Measurements from ENCODE around the gene MPND. TPM values are rescaled to one million over a fixed set of nuclear protein-coding genes. Genes with fewer than 3 reads are reported as not detected.

The MPND gene
- total RNA-seq, 2 experiments from 2014 or later = 15.6 to 18.8 TPM

GRCh38 chr19:4374498-4375163, 31.3 kb downstream of the MPND start:
- H3K4me3 Mint-ChIP-seq = no peak overlapping the region
- H3K4me1 Mint-ChIP-seq = peaks cover 50% of the 10 kb centered on the region
- peaks cover 9% of the 10 kb centered on the region for H3K36me3 Mint-ChIP-seq
- H3K9me3 Mint-ChIP-seq = no peaks in the 10 kb centered on the region
- no peak overlapping the region for H3K27ac Mint-ChIP-seq
- no peaks in the 10 kb centered on the region for H3K27me3 Mint-ChIP-seq
- DNase-seq = no peak

- Mint-ChIP-seq H3K27me3 (no peaks in the 10 kb centered on the region), H3K4me3 (no peak overlapping the region), H3K4me1 (peaks cover 52% of the 10 kb centered on the region), H3K9me3 (no peaks in the 10 kb centered on the region), H3K27ac (no peak overlapping the region), H3K36me3 (peaks cover 11% of the 10 kb centered on the region)
- no peak for DNase-seq
Observed at GRCh38 chr19:4375164-4376027, 32.0 kb downstream of the MPND start.

- H3K9me3 Mint-ChIP-seq = no peaks in the 10 kb centered on the region
- no peak overlapping the region for H3K4me3 Mint-ChIP-seq
- DNase-seq = no peak
- H3K36me3 Mint-ChIP-seq = peaks cover 11% of the 10 kb centered on the region
- no peaks in the 10 kb centered on the region for H3K27me3 Mint-ChIP-seq
- peak overlapping the region; percentile 55 for H3K27ac Mint-ChIP-seq
- H3K4me1 Mint-ChIP-seq = peaks cover 52% of the 10 kb centered on the region
Observed at GRCh38 chr19:4376028-4376670, 32.8 kb downstream of the MPND start.

GRCh38 chr19:4376671-4376990, 33.3 kb downstream of the MPND start:
- DNase-seq = no peak
- Mint-ChIP-seq H3K4me3 (no peak overlapping the region), H3K9me3 (no peaks in the 10 kb centered on the region), H3K4me1 (peaks cover 55% of the 10 kb centered on the region), H3K27ac (no peak overlapping the region), H3K27me3 (no peaks in the 10 kb centered on the region), H3K36me3 (peaks cover 11% of the 10 kb centered on the region)

GRCh38 chr19:4376991-4377781, 33.8 kb downstream of the MPND start:
- Mint-ChIP-seq H3K36me3 (peaks cover 11% of the 10 kb centered on the region), H3K4me3 (no peak overlapping the region), H3K27ac (no peak overlapping the region), H3K4me1 (peaks cover 60% of the 10 kb centered on the region), H3K27me3 (no peaks in the 10 kb centered on the region), H3K9me3 (no peaks in the 10 kb centered on the region)
- DNase-seq = no peak

- H3K4me3 Mint-ChIP-seq = peak overlapping the region; percentile 84
- DNase-seq = no peak
- H3K27ac Mint-ChIP-seq = peak overlapping the region; percentile 85
- no peaks in the 10 kb centered on the region for H3K9me3 Mint-ChIP-seq
- H3K27me3 Mint-ChIP-seq = no peaks in the 10 kb centered on the region
- peaks cover 10% of the 10 kb centered on the region for H3K36me3 Mint-ChIP-seq
- H3K4me1 Mint-ChIP-seq = peaks cover 56% of the 10 kb centered on the region
Observed at GRCh38 chr19:4378886-4379285, 35.5 kb downstream of the MPND start.

GRCh38 chr19:4379383-4380253, 36.3 kb downstream of the MPND start:
- peak; percentile 55 for DNase-seq
- Mint-ChIP-seq H3K9me3 (no peaks in the 10 kb centered on the region), H3K27me3 (no peaks in the 10 kb centered on the region), H3K4me1 (peaks cover 54% of the 10 kb centered on the region), H3K36me3 (peaks cover 8% of the 10 kb centered on the region), H3K4me3 (peak overlapping the region; percentile 84), H3K27ac (peak overlapping the region; percentile 85)

GRCh38 chr19:4380254-4380727, 36.9 kb downstream of the MPND start:
- Mint-ChIP-seq H3K27ac (peak overlapping the region; percentile 85), H3K9me3 (no peaks in the 10 kb centered on the region), H3K36me3 (peaks cover 8% of the 10 kb centered on the region), H3K27me3 (no peaks in the 10 kb centered on the region), H3K4me3 (peak overlapping the region; percentile 84), H3K4me1 (peaks cover 56% of the 10 kb centered on the region)
- peak; percentile 58 for DNase-seq

- peaks cover 19% of the 10 kb centered on the region for H3K4me1 Mint-ChIP-seq
- H3K4me3 Mint-ChIP-seq = no peak overlapping the region
- no peaks in the 10 kb centered on the region for H3K27me3 Mint-ChIP-seq
- no peak overlapping the region for H3K27ac Mint-ChIP-seq
- no peak for DNase-seq
- no peaks in the 10 kb centered on the region for H3K36me3 Mint-ChIP-seq
- H3K9me3 Mint-ChIP-seq = no peaks in the 10 kb centered on the region
Observed at GRCh38 chr19:4385291-4386040, 42.1 kb downstream of the MPND start.

GRCh38 chr19:4386041-4386782, 42.9 kb downstream of the MPND start:
- Mint-ChIP-seq H3K36me3 (no peaks in the 10 kb centered on the region), H3K9me3 (no peaks in the 10 kb centered on the region), H3K4me3 (no peak overlapping the region)

GRCh38 chr19:4388337-4389063, 45.1 kb downstream of the MPND start:
- no peaks in the 10 kb centered on the region for H3K36me3 Mint-ChIP-seq
- no peak overlapping the region for H3K27ac Mint-ChIP-seq
- H3K27me3 Mint-ChIP-seq = no peaks in the 10 kb centered on the region
- no peak overlapping the region for H3K4me3 Mint-ChIP-seq
- DNase-seq = no peak
- H3K4me1 Mint-ChIP-seq = peaks cover 6% of the 10 kb centered on the region
- H3K9me3 Mint-ChIP-seq = no peaks in the 10 kb centered on the region

More at GRCh38 chr19:4386041-4386782, 42.9 kb downstream of the MPND start:
- H3K27ac Mint-ChIP-seq = no peak overlapping the region
- peaks cover 13% of the 10 kb centered on the region for H3K4me1 Mint-ChIP-seq
- DNase-seq = no peak
- H3K27me3 Mint-ChIP-seq = no peaks in the 10 kb centered on the region

GRCh38 chr19:4389064-4389375, 45.7 kb downstream of the MPND start:
- Mint-ChIP-seq H3K36me3 (peaks cover under 1% of the 10 kb centered on the region), H3K9me3 (no peaks in the 10 kb centered on the region), H3K27me3 (no peaks in the 10 kb centered on the region), H3K27ac (no peak overlapping the region), H3K4me3 (no peak overlapping the region), H3K4me1 (peaks cover 8% of the 10 kb centered on the region)
- DNase-seq = no peak

Measured in activated naive CD8-positive, alpha-beta T cell treated with anti-CD3 and anti-CD28 coated beads for 36 hours (primary cell).